Measurements from ENCODE around the gene LRRC3. TPM values are rescaled to one million over a fixed set of nuclear protein-coding genes. Genes with fewer than 3 reads are reported as not detected.

The LRRC3 gene
- total RNA-seq, 2 experiments from 2014 or later, result 3.7 to 3.8 TPM

DNA sequence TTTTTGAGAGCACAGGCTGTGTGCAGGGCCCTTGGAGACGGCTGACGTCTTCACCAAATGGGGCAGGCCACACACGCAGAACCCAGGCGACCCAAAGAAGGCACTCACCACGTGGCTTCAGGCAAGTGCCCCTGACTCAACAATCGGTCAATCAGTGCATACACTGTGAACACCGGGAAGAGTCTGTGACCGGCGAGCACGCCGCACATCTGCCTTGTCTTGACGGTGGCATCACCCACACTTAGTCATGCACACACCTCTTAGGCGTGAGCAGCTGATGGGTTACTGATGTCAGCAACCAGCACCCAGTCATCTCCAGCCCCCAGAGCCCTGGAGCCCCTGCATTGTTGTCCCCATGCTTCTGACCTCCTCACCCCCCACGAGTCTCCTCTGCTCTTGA lies 4.9 kb upstream of the LRRC3 start:
- CTCF ChIA-PET, result no interaction called here
- Mint-ChIP-seq H3K4me1 (peaks cover 2% of the 10 kb centered on the region), H3K27ac (no peak overlapping the region), H3K9me3 (peaks cover 13% of the 10 kb centered on the region), H3K27me3 (peaks cover 44% of the 10 kb centered on the region), H3K36me3 (ENCODE audit: low read depth) (no peaks in the 10 kb centered on the region), H3K4me3 (no peak overlapping the region)
- POLR2A ChIA-PET, result no interaction called here
- DNase-seq, result no peak

DNA sequence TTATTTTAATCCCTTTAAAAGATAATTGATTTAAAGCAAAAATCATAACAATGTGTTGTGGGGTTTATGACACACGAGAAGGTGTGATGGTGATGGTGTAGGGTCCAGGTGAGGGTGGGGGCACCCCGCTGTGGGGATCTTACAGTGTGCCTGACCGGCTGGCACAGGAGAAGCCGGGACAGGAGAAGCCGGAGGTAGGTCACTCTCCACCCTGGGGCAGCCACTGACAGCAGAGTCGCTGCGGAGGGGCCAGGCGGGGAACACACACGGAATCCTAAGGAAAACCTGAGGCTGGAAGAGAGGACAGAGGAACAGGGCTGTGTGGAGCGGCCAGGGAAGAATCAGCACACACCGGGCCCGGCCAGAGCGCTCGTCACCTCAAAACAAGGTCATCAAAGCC lies 4.3 kb upstream of the LRRC3 start:
- DNase-seq, result no peak
- H3K4me3 Mint-ChIP-seq, result no peak overlapping the region
- peaks cover 44% of the 10 kb centered on the region for H3K27me3 Mint-ChIP-seq
- ChIA-PET POLR2A (no interaction called here), CTCF (no interaction called here)
- H3K36me3 Mint-ChIP-seq (ENCODE audit: low read depth), result no peaks in the 10 kb centered on the region
- H3K4me1 Mint-ChIP-seq, result peaks cover 2% of the 10 kb centered on the region
- H3K9me3 Mint-ChIP-seq, result peaks cover 13% of the 10 kb centered on the region
- no peak overlapping the region for H3K27ac Mint-ChIP-seq

DNA sequence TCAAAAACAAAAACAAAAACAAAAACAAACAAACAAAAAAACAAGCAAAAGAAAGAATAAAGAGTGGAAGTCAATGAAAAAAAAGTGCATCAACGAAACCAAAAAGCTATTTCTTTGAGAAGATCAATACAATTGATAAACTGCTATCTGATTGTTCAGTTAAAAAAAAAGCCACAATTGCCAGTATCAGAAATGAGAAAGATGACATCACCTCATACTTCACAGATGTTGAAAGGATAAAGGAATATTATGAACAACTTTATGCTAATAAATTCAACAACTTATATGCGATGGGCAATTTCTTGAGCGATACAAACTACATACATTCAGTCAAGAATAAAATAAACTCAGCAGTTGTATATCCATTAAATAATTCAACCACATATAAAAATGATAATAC lies 2.2 kb upstream of the LRRC3 start:
- H3K4me3 Mint-ChIP-seq, result no peak overlapping the region
- H3K9me3 Mint-ChIP-seq, result peaks cover 13% of the 10 kb centered on the region
- no peak for DNase-seq
- no peaks in the 10 kb centered on the region for H3K36me3 Mint-ChIP-seq (ENCODE audit: low read depth)
- peaks cover 5% of the 10 kb centered on the region for H3K4me1 Mint-ChIP-seq
- H3K27me3 Mint-ChIP-seq, result peaks cover 40% of the 10 kb centered on the region
- H3K27ac Mint-ChIP-seq, result no peak overlapping the region
- ChIA-PET POLR2A (no interaction called here), CTCF (no interaction called here)

DNA sequence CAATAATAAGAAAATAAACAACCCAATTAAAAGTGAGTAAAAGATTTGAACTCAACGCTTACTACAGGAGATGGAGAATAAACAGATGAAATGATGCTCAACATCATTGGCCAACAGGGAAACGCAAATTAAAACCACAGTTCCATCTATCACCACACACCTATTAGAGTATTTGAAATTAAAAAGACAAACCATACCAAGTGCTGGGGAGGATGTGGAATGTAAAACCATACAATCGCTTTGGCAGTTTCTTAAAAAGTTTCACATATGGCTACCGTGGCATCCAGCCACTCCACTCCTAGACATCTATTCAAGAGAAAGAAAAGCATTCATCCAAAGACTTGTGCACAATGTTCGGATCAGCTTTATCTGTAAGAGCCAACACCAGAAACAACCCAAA lies 1.3 kb upstream of the LRRC3 start:
- POLR2A ChIA-PET, result no interaction called here
- Mint-ChIP-seq H3K36me3 (ENCODE audit: low read depth) (no peaks in the 10 kb centered on the region), H3K27me3 (peaks cover 36% of the 10 kb centered on the region), H3K9me3 (peaks cover 13% of the 10 kb centered on the region), H3K27ac (no peak overlapping the region), H3K4me1 (peaks cover 5% of the 10 kb centered on the region), H3K4me3 (peak overlapping the region; percentile 45)
- CTCF ChIA-PET, result no interaction called here
- DNase-seq, result no peak

DNA sequence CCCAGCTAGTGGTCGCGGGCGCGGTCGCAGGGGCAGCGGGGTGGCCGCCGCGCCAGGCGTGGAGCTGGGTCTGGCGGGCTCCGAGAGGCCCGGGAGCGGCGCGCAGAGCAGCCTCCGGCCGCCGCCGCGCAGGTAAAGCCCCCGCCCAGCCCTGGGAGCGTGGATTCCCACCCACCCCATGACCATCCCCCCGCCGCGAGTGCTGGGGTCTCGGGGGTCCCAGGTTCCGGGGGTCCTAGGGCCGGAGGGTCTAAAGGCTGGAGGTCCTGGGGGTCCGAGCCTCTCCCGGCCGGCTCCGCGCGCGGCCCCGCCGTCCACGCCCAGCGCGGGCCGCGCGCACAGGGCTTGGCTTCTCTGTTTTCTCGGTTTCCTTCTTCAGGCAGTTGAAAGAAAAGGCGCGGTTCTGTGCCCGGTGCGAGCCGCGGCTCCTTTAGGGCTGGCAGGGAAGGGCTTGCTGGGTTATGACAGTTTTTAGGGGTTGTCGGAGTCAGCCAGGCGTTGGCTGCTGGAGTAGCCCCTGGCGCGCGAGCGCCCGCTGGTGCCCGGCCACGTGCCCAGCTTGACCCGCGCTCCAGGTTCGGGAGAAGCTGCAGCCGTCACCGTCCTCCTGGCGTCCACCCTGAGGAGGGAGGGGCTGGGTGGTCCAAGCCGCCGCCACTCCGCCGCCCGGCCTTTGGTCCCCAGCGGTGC lies 359 bp downstream of the LRRC3 start:
- peaks cover 5% of the 10 kb centered on the region for H3K4me1 Mint-ChIP-seq
- peaks cover 29% of the 10 kb centered on the region for H3K27me3 Mint-ChIP-seq
- POLR2A ChIA-PET, result interaction anchor here (0.6 to 2.3 kb wide), 2 partner anchors 14 to 117 kb away, joined by 3 to 21 read pairs; partner anchors contain the start of gene CFAP410
- H3K27ac Mint-ChIP-seq, result no peak overlapping the region
- CTCF ChIA-PET, result no interaction called here
- H3K36me3 Mint-ChIP-seq (ENCODE audit: low read depth), result no peaks in the 10 kb centered on the region
- peak overlapping the region; percentile 76 for H3K4me3 Mint-ChIP-seq
- peaks cover 13% of the 10 kb centered on the region for H3K9me3 Mint-ChIP-seq
- DNase-seq, result peak; percentile 53

DNA sequence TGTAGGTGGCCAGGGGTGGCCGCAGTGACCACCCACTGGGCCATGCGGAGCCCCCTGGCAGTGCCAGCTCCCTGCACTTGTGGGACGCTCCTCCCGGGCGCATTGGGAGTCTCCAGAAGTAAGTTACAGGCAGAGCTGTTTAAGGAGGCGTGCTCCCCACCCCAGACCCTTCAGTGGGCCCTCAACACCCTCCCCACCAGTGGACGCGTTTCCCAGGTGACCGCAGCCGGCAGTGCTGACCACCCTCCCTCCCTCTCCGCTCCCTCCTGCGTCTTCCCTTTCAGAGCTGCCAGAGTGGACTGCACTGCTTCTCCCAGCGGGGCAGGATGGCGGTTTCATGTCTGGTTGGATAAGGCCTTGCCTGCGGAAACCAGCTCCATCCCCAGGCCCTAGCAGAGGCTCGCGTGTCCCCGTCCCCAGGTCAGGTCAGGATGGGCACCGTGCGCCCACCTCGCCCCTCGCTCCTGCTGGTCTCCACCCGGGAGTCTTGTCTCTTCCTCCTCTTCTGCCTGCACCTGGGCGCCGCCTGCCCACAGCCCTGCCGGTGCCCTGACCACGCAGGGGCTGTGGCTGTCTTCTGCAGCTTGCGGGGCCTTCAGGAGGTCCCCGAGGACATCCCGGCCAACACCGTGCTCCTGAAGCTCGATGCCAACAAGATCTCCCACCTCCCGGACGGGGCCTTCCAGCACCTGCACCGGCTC lies 1.1 kb downstream of the LRRC3 start:
- H3K36me3 Mint-ChIP-seq (ENCODE audit: low read depth), result no peaks in the 10 kb centered on the region
- H3K27ac Mint-ChIP-seq, result no peak overlapping the region
- POLR2A ChIA-PET, result interaction anchor here (0.6 to 2.3 kb wide), 3 partner anchors 14 to 444 kb away, joined by 3 to 21 read pairs (median 3); partner anchors contain the start of genes CFAP410 and TRAPPC10
- peaks cover 13% of the 10 kb centered on the region for H3K9me3 Mint-ChIP-seq
- H3K4me1 Mint-ChIP-seq, result peaks cover 5% of the 10 kb centered on the region
- CTCF ChIA-PET, result no interaction called here
- H3K4me3 Mint-ChIP-seq, result peak overlapping the region; percentile 76
- no peak for DNase-seq
- H3K27me3 Mint-ChIP-seq, result peaks cover 27% of the 10 kb centered on the region

DNA sequence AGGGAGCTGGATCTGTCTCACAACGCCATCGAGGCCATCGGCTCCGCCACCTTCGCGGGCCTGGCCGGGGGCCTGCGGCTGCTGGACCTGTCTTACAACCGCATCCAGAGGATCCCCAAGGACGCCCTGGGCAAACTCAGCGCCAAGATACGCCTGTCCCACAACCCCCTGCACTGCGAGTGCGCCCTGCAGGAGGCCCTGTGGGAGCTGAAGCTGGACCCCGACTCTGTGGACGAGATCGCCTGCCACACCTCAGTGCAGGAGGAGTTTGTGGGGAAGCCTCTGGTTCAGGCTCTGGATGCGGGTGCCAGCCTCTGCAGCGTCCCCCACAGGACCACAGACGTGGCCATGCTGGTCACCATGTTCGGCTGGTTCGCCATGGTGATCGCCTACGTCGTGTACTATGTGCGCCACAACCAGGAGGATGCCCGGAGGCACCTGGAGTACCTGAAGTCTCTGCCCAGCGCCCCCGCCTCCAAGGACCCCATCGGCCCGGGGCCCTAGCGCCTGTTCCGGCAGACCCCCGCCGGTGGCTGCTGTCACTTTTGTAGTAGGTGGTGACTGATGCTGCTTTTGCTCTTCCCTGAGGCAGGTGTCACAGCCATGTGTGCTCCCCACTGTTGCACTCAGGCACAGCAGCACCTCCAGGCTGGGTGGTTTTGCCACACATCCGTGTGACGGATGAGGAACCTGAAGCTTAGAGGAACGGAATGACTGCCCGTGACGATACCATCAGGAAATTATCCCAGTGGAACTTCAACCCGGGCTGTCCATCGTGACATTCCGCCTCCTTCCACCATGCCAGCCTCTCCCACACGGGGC lies 1.8 kb downstream of the LRRC3 start:
- no peak for DNase-seq
- ChIA-PET POLR2A (interaction anchor here (0.8 kb wide), 1 partner anchor 445 kb away, joined by 3 read pairs; the partner anchor contains the start of gene TRAPPC10), CTCF (interaction anchor here (0.9 kb wide), 1 partner anchor 23 kb away, joined by 3 read pairs; no protein-coding TSS in a partner anchor)
- Mint-ChIP-seq H3K4me1 (peaks cover 5% of the 10 kb centered on the region), H3K4me3 (peak overlapping the region; percentile 64), H3K36me3 (ENCODE audit: low read depth) (no peaks in the 10 kb centered on the region), H3K27ac (no peak overlapping the region), H3K27me3 (peaks cover 22% of the 10 kb centered on the region), H3K9me3 (peaks cover 13% of the 10 kb centered on the region)

DNA sequence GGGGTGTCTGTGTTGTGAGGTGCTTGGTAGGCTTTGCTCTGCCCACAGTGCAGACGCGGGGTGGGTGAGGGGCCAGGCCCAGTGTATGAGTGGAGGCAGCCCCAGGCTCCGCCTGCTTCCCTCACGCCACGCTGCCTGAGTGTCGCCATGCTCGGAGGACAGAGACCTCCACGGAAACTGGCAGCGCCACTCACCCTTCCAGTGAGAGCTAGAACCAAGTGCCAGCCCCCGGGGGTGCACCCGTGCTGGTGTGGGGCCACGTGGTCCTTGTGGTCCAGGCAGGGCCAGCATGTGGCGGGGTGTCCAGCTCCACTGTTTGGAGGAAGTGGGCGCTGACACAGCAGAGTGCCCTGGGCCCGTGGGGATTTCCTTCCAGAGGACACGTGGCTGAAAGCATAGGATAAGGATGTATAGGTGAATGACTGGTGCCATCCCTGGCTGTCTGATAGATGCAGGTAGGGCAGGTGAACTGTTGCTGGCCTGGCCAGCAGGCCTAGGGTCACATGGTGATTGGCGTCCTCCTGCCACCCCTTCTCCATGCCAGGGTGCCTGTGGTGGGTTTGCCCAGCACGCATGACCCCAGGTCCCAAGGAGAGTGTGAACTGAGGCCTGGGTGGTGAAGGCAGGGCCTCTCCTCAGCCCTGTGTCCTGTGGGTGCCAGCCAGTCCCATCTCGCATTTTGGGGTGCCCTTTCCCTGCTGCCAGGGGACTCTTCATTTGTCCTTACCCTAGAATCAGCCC lies 3.8 kb downstream of the LRRC3 start:
- H3K4me3 Mint-ChIP-seq, result no peak overlapping the region
- peaks cover 6% of the 10 kb centered on the region for H3K9me3 Mint-ChIP-seq
- no peak overlapping the region for H3K27ac Mint-ChIP-seq
- no peak for DNase-seq
- peaks cover 6% of the 10 kb centered on the region for H3K27me3 Mint-ChIP-seq
- no peaks in the 10 kb centered on the region for H3K36me3 Mint-ChIP-seq (ENCODE audit: low read depth)
- POLR2A ChIA-PET, result no interaction called here
- CTCF ChIA-PET, result interaction anchor here (1.5 kb wide), 1 partner anchor 334 kb away, joined by 4 read pairs; no protein-coding TSS in a partner anchor
- peaks cover 5% of the 10 kb centered on the region for H3K4me1 Mint-ChIP-seq

DNA sequence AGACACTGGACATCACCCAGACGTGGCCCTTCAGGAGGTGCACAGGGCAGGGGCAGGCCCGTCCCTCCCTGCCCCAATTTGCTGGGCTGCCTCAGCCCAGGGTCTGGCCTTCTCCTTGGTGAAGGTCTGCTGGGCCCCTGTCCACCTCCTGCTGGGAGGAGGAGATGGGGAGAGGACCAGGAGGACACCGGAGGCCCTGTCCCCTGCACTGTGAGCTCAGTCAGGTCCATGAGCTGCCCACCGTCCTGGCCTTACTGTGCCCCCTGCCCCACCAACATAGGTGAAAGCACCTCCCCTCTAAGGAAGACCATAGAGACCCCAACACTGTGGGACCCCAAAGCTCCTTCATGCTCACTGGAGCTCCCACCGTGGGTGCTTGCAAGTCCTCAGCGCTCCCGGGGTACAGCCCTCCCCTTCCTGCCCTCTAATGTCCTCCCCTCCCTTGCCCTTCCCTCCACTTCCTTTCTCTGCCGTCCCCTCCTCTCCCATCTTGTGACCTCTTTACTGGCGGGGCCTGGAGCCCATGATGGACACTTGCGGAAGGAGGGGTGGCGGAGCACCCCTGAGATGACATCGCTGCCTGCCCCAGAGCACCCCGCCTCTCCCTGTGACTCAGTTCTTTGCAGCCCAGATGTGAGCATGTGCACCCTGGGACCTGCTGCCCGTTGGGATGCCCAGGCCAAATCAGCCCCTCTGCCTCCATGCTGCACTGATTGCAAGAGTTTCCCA lies 4.6 kb downstream of the LRRC3 start:
- Mint-ChIP-seq H3K9me3 (no peaks in the 10 kb centered on the region), H3K4me1 (peaks cover 4% of the 10 kb centered on the region), H3K4me3 (no peak overlapping the region), H3K36me3 (ENCODE audit: low read depth) (no peaks in the 10 kb centered on the region), H3K27me3 (no peaks in the 10 kb centered on the region), H3K27ac (no peak overlapping the region)
- POLR2A ChIA-PET, result no interaction called here
- no peak for DNase-seq
- CTCF ChIA-PET, result no interaction called here

DNA sequence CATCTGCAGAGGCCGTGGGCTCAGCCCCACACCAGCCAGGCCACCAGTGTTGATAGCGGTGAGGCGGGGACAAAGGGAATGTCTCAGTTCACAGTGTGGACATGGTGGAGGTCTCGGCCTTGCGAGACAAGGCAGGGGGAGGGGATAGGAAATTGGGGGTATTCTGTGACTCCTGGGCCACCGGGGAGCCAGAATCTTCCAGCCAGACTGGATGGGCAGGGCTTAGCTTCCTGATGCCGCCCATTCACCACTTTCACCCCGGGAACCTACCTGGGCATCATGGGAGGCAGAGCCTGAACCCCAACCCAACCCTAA lies 5.1 kb downstream of the LRRC3 start:
- Mint-ChIP-seq H3K4me1 (peaks cover 4% of the 10 kb centered on the region), H3K36me3 (ENCODE audit: low read depth) (no peaks in the 10 kb centered on the region), H3K9me3 (no peaks in the 10 kb centered on the region), H3K27me3 (no peaks in the 10 kb centered on the region), H3K27ac (no peak overlapping the region), H3K4me3 (no peak overlapping the region)
- no peak for DNase-seq
- POLR2A ChIA-PET, result no interaction called here
- CTCF ChIA-PET, result no interaction called here

DNA sequence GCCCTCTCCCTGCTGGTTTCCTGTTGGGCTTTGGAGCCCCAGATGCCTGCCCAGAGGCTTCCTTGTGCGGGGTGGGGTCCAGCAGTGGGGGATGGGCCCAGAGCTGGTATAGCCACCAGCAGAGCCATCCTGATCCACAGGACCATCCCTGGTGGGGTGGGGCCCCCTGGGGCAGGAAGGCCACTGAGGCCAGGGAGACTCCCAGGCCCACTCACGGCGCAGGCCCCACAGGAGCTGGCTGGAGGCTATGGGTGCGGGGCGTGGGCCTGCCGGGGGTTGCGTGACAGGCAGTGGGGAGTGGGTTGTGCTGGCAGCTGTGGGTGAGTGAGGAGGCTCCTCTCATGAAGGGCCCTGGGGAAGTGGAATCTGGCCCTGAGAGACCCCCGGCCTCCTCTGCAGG lies 5.7 kb downstream of the LRRC3 start:
- no peak overlapping the region for H3K27ac Mint-ChIP-seq
- no peak overlapping the region for H3K4me3 Mint-ChIP-seq

DNA sequence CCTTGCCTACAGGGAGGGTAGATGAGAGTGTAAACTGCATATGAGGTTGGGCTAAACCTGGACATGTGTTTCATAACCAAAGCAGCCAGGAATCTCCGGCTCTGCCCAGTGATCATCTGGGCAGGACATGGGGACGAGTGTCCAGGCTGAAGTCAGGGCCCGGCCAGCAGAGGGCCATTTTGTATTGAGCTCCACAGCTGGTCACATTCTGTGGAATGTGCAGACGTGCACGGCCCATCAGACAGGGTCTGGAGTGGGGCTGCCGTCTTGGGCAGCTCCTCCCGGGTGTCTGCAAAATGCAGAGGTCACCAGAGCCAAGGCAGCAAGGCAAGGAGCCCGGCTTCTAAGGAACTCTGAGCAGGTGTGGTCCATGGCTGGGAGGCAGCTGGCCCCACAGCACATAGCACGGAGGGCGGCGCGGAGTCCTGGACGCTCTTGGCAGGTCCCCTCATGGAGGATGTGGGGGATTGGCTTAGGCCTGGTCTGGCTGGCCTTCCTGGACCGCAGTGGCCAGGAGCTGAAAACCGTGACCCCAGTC lies 6.2 kb downstream of the LRRC3 start:
- H3K4me1 Mint-ChIP-seq, result peaks cover 1% of the 10 kb centered on the region
- no peak overlapping the region for H3K27ac Mint-ChIP-seq
- H3K36me3 Mint-ChIP-seq (ENCODE audit: low read depth), result no peaks in the 10 kb centered on the region
- DNase-seq, result no peak
- ChIA-PET CTCF (no interaction called here), POLR2A (no interaction called here)
- no peak overlapping the region for H3K4me3 Mint-ChIP-seq
- H3K9me3 Mint-ChIP-seq, result peaks cover 3% of the 10 kb centered on the region
- H3K27me3 Mint-ChIP-seq, result no peaks in the 10 kb centered on the region

More for the DNA sequence above, 5.7 kb downstream of the LRRC3 start:
- POLR2A ChIA-PET, result no interaction called here
- H3K27me3 Mint-ChIP-seq, result no peaks in the 10 kb centered on the region
- DNase-seq, result no peak
- CTCF ChIA-PET, result no interaction called here
- H3K36me3 Mint-ChIP-seq (ENCODE audit: low read depth), result no peaks in the 10 kb centered on the region
- peaks cover 4% of the 10 kb centered on the region for H3K4me1 Mint-ChIP-seq
- H3K9me3 Mint-ChIP-seq, result peaks cover 1% of the 10 kb centered on the region
